NCI-H2196 (cell line): ENCODE measurements around the gene GTF2H1.
A peak's percentile ranks its signal among the peaks of the same experiment; 100 is the strongest.

Source experiments
- DNase-seq: peaks from one replicate; lab custom pipeline; 2025; ENCODE audit not compliant: unreplicated experiment; lab: John Stamatoyannopoulos, UW

The GTF2H1 gene

DNA sequence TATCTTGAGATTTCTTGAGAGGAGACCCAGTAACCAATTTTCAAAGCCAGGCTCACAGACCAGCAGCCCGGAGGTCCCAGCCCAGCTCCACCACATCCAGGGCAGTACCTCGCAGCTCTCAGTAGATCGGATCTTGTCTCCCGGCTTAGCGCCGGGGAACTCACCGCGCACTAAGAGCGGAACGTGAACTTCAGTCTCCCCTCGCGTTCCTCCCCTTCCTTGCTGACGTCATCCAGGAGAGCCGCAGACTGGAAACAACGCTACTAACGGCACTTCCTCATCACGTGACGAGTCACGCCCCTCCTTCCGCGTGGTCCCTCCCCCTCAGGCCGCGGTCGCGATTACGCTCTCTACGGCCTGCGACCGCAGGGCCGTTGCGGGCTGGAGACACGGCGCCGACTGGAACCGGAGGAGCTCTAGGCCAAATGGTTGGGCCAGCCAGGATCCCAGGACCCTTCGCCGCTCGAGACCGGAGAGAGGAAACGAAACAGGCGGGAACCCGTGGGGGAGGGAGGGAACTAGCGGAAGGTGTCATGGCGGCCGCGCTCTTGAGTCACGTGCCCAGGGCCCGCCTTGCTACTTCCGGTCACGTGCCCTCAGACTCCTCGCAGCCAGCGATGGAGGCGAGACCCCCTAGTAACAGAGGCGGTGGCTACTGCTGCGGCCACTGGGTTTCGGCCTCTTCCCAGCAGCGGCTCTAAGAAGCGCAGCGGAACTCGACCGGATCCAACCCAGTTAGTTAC, at the start of gene GTF2H1, which contains the start of gene HPS5:
GTF2H1 (plus strand) TSS at position 599 of the 743 bp plus-strand sequence. CDS start 10,508 bp downstream, outside the sequence.
HPS5 (minus strand) TSS at position 172 of the 743 bp plus-strand sequence. CDS start 4,282 bp downstream, outside the sequence.
- peak; percentile 97 for DNase-seq

DNA sequence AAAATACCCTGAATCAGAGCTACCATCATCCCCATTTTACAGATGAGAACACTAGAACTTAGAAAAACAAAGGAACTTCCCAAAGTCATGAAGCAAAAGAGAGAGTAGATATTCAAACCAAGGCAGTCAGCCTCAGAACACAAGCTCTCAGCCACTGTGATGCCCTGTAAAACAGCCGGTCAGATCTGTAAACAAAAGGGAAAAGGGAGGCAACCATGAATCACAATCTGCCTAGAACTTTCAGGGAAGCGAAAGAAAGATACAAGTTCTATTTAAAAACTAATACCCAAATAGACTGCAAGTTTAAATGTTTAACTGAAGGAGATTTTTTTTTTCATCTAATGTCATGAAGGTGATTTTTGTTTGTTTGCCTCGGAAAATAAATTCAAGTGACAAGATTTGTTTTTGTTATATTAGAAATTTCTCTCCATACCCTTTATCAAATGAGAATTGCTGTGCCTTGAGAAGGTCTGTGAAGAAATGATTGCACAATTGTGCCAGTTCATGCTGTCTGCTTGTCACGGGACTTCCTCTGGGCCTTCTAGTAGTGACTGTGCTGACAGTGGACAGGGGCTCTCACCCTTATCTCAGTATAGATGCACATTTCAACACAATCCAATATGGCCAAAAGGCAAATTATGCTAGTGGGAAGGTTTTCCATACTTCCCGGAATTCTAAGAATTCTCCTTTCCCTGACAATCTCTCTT, 44.6 kb upstream of the GTF2H1 start:
- DNase-seq = no peak

DNA sequence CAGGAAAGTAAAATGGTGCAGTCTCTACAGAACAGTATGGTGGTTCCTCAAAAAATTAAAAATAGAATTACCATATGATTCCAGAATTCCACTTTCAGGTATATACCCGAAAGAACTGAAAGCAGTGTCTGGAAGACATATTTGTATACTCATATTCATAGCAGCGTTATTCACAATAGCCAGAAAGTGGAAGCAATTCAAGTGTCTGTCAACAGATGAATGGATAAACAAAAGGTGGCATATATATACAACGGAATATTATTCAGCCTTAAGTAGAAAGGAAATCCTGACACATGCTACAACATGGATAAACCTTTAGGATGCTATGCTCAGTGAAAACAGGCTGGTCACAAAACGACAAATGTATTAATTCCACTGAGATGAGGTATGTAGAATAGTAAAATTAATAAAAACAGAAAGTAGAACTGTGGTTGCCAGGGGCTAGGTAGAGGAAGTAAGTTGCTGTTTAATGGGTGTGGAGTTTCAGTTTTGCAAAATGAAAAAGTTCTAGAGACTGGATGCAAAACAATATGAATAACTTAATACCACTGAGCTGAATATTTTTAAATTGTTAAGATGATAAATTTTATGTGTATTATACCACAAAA, 41.8 kb upstream of the GTF2H1 start:
- DNase-seq = no peak

DNA sequence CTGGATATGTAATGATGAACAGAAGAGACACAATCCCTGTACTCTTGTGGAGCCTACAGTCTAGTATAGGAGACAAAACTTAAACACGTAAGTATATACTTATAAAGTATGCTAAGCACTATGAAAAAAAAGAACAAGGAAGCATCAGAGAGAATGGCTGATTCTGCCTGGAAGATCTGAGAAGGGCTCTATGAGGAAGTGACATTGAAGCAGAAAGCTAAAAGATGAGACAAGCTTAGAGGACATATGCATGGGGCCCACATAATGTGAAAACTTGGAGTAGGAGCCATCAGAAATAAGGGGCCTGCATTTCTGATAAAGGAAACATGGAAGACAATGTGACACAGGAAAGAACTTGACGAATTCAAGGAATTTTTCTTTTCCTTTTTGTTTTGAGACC, 39.7 kb upstream of the GTF2H1 start:
- DNase-seq = no peak

DNA sequence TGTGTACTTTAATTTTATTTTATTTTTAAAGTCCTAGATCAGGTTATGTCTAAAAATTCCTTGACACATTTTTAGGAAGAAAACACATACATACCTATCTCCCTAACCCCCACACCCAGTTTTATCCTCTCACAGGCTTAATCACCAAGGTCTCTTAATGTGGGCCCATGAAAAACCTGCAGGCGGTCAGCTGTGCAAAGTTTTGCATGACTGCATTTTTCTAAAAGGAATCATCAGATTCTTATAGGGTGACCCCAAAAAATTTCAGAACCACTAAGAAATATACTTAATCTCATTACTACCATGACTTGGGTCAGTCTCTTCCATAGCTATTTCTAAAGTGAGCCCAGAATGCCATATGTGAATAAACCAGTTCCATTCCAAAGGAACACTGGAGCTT, 36.5 kb upstream of the GTF2H1 start:
- DNase-seq = no peak

DNA sequence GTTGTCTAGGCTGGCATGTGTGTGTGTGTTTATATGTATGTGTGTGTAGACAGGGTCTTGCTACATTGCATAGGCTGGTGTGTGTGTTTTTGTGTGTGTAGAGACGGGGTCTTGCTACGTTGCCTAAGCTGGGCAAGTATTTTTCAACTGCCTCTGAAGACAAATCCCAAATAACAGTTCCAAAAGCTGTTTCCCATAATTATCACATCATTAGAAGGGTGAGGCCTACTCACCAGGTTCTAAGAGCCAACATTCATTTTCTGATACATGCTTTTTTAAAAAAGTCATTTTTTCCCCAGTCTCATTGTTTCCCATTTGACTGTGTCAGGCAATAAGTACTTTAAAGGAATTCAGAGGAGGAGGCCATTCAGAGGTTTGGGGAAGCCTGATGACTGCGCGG, 33.5 kb upstream of the GTF2H1 start:
- no peak for DNase-seq

DNA sequence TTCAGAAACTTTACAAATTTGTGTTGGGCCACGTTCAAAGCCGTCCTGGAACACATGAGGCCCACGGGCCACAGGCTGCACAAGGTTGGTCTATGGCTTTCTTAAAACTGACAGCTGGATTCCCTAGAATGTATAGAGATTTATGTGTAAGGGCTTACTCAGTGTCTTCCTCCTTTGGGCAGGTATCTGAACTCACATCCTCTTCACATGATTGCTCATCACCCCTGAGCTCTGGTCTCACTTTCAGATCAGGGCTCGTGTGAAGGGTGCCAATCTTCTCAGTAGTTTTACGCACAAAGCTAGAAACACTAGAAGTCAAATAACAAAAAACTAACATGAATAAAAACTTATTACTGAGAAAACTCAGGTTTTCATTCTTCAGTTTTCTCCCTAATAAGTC, 27.5 kb upstream of the GTF2H1 start:
- no peak for DNase-seq

DNA sequence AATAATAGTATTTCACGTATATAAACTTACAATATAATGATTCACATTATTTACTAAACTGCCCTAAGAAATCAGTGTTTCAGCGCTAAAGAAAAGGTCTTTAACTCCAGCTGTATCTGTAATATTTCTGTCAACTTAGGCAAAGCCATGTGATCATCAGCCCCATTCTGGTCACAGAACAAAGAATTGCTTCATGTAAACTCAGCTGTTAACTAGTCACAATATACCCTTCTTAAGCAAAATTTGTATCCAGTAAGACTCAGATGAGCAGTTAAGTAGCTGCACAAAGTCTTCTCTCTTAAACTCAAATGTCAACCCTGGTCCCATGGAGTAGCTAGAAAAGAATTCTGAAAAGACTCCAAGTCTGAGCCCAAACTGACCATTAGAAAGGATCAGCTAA, 27.1 kb upstream of the GTF2H1 start:
- no peak for DNase-seq

DNA sequence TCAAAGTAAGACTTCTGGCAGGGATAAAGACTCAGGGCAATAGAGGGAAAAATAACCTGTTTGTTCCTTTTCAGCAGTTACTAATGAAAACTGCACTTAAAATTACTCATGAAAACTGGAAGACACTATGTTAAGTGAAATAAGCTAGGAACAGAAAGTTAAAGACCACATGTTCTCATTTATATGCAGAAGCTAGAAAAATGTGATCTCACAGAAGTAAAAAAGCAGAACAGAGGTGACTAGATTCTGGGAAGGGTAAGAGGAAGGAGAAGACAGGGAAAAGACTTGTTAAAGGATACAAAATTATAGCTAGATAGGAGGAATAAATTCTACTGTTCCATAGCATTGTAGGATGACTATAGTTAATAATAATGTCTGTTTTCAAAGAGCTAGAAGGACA, 22.6 kb upstream of the GTF2H1 start:
- DNase-seq = no peak

DNA sequence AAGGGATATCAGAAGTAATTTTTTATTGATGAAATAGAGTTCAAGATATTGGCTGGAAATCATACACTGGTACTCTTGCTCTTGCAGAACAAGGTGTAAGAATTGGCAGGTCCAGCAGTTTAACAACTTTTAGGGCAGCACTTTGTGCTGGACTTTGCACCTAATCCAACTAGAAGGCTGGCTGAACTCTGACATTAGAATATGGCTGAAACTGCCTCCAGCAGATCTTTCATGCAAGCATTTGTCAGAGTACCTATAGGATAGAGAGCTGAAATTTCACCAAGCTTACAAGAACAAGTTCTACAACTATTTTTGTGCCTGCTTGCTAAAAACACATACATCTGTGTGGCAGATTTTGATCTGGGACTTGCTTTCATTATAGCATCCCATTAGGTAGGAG, 17.6 kb upstream of the GTF2H1 start:
- DNase-seq = no peak

DNA sequence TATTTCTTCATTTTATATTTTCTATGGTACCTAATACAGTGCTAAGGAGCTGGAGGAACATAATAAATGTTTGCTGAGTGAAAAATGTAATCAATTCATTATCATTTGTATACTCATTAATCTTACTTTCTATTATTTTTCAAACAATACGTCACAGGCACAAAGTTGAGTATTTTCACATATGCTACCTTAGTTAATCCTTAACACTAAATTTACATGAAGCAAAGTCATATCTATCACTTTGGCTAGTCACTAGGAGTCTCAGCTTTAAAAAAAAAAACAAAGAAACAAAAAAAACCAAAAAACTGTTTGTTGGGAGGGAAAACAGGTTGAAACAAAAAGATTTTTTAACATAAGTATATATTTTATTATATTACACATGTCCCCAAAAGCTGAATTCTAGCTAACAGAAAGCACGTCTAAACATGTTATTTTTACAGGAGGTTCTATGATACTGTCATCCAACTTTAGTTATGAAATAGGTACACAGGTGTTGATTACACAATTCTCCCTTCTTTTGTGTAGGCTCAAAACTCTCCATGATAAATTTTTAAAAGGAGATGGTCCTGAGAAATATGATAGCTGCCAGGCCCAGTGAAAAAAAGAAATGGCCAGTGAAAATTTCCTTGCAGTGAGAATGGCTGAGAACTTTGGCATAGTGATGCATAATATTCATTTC, 14.8 kb upstream of the GTF2H1 start:
- DNase-seq = no peak

DNA sequence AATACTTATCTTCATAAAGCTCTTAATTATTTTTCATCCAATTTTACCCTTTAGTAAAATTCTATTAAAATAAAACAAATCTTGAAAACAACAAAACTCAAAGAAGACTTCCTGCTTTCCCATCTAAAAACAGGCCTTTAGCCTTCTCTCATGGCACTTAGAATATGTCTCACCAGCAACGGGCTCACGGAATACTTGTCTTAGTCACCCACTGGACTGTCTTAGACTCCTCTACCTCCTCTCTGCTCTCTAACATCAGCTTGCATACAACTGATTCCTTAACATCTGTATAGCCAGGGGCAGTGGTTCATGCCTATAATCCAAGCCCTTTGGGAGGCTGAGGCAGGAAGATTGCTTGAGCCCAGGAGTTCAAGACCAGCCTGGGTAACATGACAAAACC, 14.1 kb upstream of the GTF2H1 start:
- no peak for DNase-seq

DNA sequence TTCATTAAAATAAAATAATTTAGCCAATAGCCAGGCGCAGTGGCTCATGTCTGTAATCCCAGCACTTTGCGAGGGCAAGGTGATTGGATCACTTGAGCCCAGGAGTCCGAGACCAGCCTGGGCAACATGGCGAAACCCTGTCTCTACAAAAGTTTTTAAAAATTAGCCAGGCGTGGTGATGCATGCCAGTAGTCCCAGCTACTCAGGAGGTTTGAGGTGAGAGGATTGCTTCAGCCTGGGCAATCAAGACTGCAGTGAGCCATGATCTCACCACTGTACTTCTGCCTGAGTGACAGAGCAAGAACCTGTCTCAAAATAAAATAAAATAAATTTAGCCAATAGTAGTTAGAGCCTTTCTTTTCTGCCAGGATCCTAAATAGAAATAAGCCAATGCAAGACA, 12.7 kb upstream of the GTF2H1 start:
- no peak for DNase-seq

DNA sequence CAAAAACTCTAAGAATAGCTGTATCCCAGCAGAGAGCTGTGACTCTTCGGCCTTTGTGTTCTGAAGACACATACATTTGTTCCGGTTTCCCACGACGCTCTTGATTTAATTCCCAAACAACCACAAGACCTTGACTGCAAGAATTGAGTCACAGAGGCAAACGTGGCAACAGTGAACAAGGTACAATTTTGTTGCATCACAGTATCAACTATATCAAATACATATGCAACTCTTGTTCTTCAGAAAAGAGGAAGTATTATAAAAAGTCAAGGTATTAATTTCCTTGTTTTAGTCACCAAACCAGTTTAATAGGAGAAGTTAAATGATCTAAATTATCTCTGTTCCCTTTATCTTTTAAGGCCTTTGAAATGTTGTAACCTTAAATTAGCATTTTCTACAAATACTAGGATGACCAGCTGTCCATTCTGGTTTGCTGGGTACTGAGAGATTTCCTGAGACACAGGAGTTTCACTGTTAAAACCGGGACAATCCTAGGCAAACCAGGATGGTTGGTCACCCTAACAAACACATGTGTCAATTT, 11.5 kb upstream of the GTF2H1 start:
- DNase-seq = no peak

DNA sequence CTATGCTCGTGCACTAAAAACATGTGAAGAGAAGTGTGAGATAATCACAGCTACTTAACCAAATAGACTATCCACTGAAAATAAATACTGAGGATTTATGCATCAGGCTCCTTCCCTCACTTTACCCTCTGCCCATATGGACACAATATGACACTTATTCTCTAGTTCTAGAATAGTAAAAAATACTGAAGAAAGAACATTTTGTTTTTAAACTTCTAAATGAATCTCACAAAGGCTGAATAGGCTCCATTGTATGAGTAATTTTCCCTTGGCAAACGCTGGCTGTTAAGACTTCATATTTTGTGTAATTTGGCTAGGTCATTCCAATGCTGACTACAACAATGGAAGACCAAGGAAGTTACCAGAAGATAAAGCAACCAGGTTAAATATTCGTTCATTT, 10.4 kb upstream of the GTF2H1 start:
- DNase-seq = no peak

DNA sequence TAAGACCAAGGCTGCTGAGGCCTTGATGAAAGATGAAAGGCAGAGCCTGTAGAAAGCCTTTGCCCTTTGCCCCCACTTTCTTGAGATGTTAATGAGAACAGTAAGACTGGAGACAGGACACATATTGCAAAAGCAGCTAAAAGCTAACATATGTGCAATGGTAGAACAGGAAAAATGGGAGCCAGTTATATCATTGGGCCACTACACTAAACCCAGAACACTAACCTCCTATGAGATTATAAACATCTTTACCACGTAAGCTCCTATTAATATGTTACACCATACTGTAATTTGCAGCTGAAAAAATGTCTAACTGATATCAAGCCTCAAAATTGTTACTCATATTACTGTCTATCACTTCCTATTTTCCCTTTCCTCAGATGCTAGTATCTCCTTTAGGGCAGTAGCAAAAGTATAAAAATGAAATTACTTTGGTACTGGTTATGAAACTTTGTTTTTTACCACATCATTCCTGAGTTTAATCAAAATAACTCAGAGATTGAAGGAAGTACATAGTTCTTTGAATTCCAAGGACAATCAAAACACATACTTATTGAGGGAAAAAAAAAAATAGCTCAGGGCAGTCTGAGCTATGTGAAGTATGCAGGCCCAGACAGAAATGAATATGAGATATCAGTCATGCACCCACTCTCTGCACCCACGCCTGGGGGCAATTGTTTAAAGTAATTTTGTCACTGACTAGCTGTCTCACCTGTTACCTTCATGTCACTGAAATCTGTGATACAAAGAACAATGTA, 9.5 kb upstream of the GTF2H1 start:
- no peak for DNase-seq

DNA sequence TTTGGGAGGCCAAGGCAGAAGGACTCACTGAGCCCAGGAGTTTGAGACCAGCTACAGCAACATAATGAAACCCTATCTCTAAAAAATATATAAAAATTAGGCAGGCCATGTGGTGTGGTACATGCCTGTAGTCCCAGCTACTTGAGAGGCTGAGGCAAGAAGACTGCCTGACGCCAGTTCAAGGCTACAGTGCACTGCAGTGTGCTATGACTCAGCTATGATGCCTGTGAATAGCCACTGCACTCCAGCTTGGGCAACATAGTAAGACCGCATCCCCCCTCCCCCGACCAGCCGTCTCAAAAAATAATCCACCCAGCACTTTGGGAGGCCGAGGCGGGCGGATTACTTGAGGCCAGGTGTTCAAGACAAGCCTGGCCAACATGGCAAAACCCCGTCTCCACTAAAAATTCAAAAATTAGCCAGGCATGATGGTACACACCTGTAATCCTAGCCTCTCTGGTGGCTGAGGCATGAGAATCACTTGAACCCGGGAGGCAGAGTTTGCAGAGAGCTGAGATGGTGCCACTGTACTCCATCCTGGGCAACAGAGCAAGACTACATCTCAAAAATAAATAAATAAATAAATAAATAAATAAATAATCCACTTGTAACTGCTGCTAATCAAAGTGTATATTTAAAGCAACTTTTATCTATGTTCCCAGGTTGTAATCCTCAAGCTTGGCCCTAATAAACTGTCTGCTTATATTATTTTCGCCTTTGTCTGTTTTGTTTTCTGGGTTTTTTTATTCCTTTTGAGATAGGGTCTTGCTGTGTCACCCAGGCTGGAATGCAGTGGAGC, 8.2 kb upstream of the GTF2H1 start:
- DNase-seq = no peak

DNA sequence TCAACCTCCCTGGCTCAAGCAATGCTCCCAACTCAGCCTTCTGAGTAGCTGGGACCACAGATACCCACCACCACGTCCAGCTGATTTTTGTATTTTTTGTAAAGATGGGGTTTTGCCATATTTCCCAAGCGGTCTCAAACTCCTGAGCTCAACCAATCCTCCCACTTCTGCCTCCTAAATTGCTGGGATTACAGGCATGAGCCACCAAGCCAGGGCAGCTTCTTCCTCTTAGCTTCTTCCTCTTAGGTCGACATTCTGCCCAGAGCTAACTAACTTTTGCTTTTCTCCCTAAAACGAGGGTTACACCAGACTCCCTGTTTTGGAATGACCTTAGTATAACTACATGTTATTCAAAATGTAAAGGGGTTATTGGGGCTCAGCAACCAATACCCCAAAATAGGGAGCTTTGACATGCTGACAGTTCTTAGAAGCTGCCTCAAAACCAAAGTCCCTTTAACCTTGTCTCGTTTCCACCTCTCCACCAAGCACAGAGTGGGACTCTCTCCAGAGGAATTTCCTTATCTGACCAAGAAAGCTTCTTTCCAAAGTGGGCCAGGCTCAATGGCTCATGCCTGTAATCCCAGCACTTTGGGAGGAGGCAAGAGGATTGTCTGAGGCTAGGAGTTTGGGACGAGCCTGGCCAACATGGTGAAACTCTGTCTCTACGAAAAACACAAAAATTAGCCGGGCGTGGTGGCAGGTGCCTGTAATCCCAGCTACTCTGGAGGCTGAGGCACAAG, 7.4 kb upstream of the GTF2H1 start:
- DNase-seq = no peak

DNA sequence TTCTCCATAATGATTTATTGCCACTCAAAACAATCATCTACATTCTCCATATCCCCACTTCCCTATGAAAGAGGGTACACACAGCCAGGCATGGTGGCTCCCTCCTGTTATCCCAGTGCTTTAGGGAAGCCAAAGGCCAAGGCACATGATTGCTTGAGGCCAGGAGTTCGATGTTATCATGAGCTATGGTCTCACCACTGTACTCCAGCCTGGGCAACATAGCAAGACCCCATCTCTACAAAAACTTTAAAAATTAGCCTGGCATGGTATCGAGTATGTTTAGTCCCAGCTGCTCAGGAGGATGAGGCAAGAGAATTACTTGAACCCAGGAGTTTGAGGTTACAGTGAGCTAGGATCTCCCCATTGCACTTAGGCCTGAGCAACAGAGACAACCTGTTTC, 6.5 kb upstream of the GTF2H1 start:
- no peak for DNase-seq
